Transverse colon (tissue), 4 donors: ENCODE measurements around the gene STK39.

Source experiments
- POLR2A ChIP-seq: fragments of 450-650 bp; IDR thresholded peaks from one replicate; pipeline ENCODE4 v1.6.1; 2016; ENCODE audit warnings: antibody characterized with exemption, mild to moderate bottlenecking, moderate library complexity
- POLR2AphosphoS5 ChIP-seq, 3 donors: sonication (generic); formaldehyde crosslinking; IDR thresholded peaks; one replicate each; pipeline ENCODE4 v1.6.1; 2016; ENCODE audit warnings: antibody characterized with exemption in 3 of 3
- TF ChIP-seq, protein P1 (sequence below), 5 experiments: fragments of 200-600 bp in 3 of 5; fragments of 450-650 bp in 2 of 5; sonication (generic) in 3 of 5; IDR thresholded peaks; 1 replicate in 2 of 5; 2 replicates in 3 of 5; pipeline ENCODE4 v1.5.1; 2016 to 2017; ENCODE audit warnings: antibody characterized with exemption in 5 of 5, inconsistent platforms in 3 of 5, mild to moderate bottlenecking in 2 of 5, moderate library complexity in 1 of 5

DNA sequence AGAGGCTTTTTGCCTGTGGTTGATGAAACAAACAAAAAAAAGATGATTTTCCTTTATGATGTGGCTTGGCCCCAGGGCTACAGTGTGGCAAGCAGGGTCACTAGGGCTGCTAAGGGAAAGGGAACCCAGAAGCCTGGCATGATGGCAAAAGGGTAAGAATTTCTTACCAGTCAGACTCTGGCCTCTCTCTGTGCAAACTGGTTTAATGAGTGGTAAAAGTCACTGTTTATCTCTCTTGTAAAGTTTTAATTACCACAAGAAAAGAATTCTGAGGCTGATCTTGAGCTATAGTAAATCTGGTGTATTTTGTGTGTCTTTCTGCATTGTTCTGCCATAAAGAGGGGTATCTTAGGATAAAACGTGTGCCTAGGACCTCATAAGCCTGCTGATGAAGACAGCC is 275.4 kb downstream of the STK39 start:
- TF ChIP-seq, protein P1, sequence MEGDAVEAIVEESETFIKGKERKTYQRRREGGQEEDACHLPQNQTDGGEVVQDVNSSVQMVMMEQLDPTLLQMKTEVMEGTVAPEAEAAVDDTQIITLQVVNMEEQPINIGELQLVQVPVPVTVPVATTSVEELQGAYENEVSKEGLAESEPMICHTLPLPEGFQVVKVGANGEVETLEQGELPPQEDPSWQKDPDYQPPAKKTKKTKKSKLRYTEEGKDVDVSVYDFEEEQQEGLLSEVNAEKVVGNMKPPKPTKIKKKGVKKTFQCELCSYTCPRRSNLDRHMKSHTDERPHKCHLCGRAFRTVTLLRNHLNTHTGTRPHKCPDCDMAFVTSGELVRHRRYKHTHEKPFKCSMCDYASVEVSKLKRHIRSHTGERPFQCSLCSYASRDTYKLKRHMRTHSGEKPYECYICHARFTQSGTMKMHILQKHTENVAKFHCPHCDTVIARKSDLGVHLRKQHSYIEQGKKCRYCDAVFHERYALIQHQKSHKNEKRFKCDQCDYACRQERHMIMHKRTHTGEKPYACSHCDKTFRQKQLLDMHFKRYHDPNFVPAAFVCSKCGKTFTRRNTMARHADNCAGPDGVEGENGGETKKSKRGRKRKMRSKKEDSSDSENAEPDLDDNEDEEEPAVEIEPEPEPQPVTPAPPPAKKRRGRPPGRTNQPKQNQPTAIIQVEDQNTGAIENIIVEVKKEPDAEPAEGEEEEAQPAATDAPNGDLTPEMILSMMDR (IDR thresholded peaks at IDR 0.05), result no peak
- no peak for TF ChIP-seq POLR2AphosphoS5 (IDR thresholded peaks at IDR 0.05)
- no peak for TF ChIP-seq POLR2A
